Cortex of kidney (tissue), 1 donor: Measurements from ENCODE around the gene BCL7A.
"Not testable (repeated sequence)": the region's sequence is repeated elsewhere in the genome, so short reads cannot be mapped to it uniquely, and the experiment has no call there.

Experiments
- DNase-seq: peaks from one replicate; lab custom pipeline; 2025; lab: John Stamatoyannopoulos, UW

The BCL7A gene

GRCh38 chr12:122021822-122022392, at the start of gene BCL7A:
Gene BCL7A, plus strand, starts transcription at chr12:122021884. Its CDS starts 208 bp downstream, at chr12:122022092.
- no peak for DNase-seq

GRCh38 chr12:121974026-121974985, 47.4 kb upstream of the BCL7A start:
- no peak for DNase-seq

- DNase-seq = no peak
These were observed 46.7 kb upstream of the BCL7A start for GRCh38 chr12:121975021-121975420.

- no peak for DNase-seq
These were observed 44.7 kb upstream of the BCL7A start for GRCh38 chr12:121976950-121977349.

- DNase-seq = no peak
These were observed 41.3 kb upstream of the BCL7A start for GRCh38 chr12:121980191-121980891.

GRCh38 chr12:121980892-121981272, 40.8 kb upstream of the BCL7A start:
- no peak for DNase-seq

- no peak for DNase-seq
These were observed 40.2 kb upstream of the BCL7A start for GRCh38 chr12:121981456-121981855.

GRCh38 chr12:121982950-121983349, 38.7 kb upstream of the BCL7A start:
- no peak for DNase-seq

- no peak for DNase-seq
These were observed 38.0 kb upstream of the BCL7A start for GRCh38 chr12:121983536-121984210.

- DNase-seq = no peak
These were observed 35.0 kb upstream of the BCL7A start for GRCh38 chr12:121986489-121987245.

GRCh38 chr12:121988519-121988918, 33.2 kb upstream of the BCL7A start:
- not testable (repeated sequence) for DNase-seq

- no peak for DNase-seq
These were observed 32.2 kb upstream of the BCL7A start for GRCh38 chr12:121989276-121990113.

GRCh38 chr12:121990114-121990647, 31.5 kb upstream of the BCL7A start:
- no peak for DNase-seq

- no peak for DNase-seq
These were observed 30.7 kb upstream of the BCL7A start for GRCh38 chr12:121990692-121991603.

GRCh38 chr12:121992059-121992879, 29.4 kb upstream of the BCL7A start:
- DNase-seq = no peak

GRCh38 chr12:121996050-121996944, 25.4 kb upstream of the BCL7A start:
- no peak for DNase-seq

- DNase-seq = no peak
These were observed 24.6 kb upstream of the BCL7A start for GRCh38 chr12:121996945-121997612.
